HEK293 (cell line): ENCODE measurements around the gene BOD1.

Experiments used
- CTCF ChIP-seq: fragments of 450-650 bp; formaldehyde crosslinking; IDR thresholded peaks from 2 replicates; pipeline ENCODE4 v1.5.1; 2016; ENCODE audit warnings: missing biosample characterization, missing genetic modification characterization
- KLF1 ChIP-seq: fragments of 450-650 bp; formaldehyde crosslinking; IDR thresholded peaks from 2 replicates; pipeline ENCODE4 v1.5.1; 2016; ENCODE audit warnings: missing biosample characterization, missing genetic modification characterization
- SP2 ChIP-seq: fragments of 450-650 bp; formaldehyde crosslinking; IDR thresholded peaks from 2 replicates; pipeline ENCODE4 v1.5.1; 2016; ENCODE audit warnings: missing biosample characterization, missing genetic modification characterization
- ZFHX2 ChIP-seq: fragments of 450-650 bp; formaldehyde crosslinking; conservative IDR thresholded peaks from 2 replicates; pipeline ENCODE4 v1.5.1; 2016; ENCODE audit warnings: missing biosample characterization, missing genetic modification characterization
- ZNF10 ChIP-seq: fragments of 450-650 bp; formaldehyde crosslinking; IDR thresholded peaks from 2 replicates; pipeline ENCODE4 v1.5.1; 2017; ENCODE audit warnings: missing biosample characterization, missing genetic modification characterization
- ZNF184 ChIP-seq: fragments of 450-650 bp; IDR thresholded peaks from 2 replicates; pipeline ENCODE4 v1.5.1; 2018; ENCODE audit warnings: missing biosample characterization, mild to moderate bottlenecking, missing genetic modification characterization
- ZNF24 ChIP-seq: fragments of 450-650 bp; formaldehyde crosslinking; IDR thresholded peaks from 2 replicates; pipeline ENCODE4 v1.5.1; 2016; ENCODE audit warnings: missing biosample characterization, missing genetic modification characterization
- ZNF362 ChIP-seq: fragments of 450-650 bp; formaldehyde crosslinking; IDR thresholded peaks from 2 replicates; pipeline ENCODE4 v1.5.1; 2016; ENCODE audit warnings: missing biosample characterization, missing genetic modification characterization
- TF ChIP-seq, protein P1 (sequence below): fragments of 450-650 bp; formaldehyde crosslinking; IDR thresholded peaks from 2 replicates; pipeline ENCODE4 v1.5.1; 2016; ENCODE audit warnings: missing biosample characterization, missing genetic modification characterization
- TF ChIP-seq, protein P2 (sequence below): fragments of 450-650 bp; formaldehyde crosslinking; IDR thresholded peaks from 2 replicates; pipeline ENCODE4 v1.5.1; 2016; ENCODE audit warnings: missing biosample characterization, missing genetic modification characterization, borderline replicate concordance

- TF ChIP-seq CTCF (tag by site-specific recombination) = no peak
- no peak for TF ChIP-seq ZNF24 (tag by site-specific recombination)
- TF ChIP-seq SP2 (tag by site-specific recombination) = no peak
- no peak for TF ChIP-seq KLF1 (tag by site-specific recombination)
- TF ChIP-seq, protein P1, sequence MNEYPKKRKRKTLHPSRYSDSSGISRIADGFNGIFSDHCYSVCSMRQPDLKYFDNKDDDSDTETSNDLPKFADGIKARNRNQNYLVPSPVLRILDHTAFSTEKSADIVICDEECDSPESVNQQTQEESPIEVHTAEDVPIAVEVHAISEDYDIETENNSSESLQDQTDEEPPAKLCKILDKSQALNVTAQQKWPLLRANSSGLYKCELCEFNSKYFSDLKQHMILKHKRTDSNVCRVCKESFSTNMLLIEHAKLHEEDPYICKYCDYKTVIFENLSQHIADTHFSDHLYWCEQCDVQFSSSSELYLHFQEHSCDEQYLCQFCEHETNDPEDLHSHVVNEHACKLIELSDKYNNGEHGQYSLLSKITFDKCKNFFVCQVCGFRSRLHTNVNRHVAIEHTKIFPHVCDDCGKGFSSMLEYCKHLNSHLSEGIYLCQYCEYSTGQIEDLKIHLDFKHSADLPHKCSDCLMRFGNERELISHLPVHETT (tag by site-specific recombination) = no peak
- no peak for TF ChIP-seq ZFHX2
- TF ChIP-seq, protein P2, sequence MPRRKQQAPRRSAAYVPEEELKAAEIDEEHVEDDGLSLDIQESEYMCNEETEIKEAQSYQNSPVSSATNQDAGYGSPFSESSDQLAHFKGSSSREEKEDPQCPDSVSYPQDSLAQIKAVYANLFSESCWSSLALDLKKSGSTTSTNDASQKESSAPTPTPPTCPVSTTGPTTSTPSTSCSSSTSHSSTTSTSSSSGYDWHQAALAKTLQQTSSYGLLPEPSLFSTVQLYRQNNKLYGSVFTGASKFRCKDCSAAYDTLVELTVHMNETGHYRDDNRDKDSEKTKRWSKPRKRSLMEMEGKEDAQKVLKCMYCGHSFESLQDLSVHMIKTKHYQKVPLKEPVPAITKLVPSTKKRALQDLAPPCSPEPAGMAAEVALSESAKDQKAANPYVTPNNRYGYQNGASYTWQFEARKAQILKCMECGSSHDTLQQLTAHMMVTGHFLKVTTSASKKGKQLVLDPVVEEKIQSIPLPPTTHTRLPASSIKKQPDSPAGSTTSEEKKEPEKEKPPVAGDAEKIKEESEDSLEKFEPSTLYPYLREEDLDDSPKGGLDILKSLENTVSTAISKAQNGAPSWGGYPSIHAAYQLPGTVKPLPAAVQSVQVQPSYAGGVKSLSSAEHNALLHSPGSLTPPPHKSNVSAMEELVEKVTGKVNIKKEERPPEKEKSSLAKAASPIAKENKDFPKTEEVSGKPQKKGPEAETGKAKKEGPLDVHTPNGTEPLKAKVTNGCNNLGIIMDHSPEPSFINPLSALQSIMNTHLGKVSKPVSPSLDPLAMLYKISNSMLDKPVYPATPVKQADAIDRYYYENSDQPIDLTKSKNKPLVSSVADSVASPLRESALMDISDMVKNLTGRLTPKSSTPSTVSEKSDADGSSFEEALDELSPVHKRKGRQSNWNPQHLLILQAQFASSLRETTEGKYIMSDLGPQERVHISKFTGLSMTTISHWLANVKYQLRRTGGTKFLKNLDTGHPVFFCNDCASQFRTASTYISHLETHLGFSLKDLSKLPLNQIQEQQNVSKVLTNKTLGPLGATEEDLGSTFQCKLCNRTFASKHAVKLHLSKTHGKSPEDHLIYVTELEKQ = no peak
- no peak for TF ChIP-seq ZNF184 (tag by site-specific recombination)
- TF ChIP-seq ZNF10 = no peak
- no peak for TF ChIP-seq ZNF362 (tag by site-specific recombination)
Observed at GRCh38 chr5:173623789-173624188, 7.3 kb upstream of the BOD1 start.
